ENCODE results near the gene MTMR3.

DNA sequence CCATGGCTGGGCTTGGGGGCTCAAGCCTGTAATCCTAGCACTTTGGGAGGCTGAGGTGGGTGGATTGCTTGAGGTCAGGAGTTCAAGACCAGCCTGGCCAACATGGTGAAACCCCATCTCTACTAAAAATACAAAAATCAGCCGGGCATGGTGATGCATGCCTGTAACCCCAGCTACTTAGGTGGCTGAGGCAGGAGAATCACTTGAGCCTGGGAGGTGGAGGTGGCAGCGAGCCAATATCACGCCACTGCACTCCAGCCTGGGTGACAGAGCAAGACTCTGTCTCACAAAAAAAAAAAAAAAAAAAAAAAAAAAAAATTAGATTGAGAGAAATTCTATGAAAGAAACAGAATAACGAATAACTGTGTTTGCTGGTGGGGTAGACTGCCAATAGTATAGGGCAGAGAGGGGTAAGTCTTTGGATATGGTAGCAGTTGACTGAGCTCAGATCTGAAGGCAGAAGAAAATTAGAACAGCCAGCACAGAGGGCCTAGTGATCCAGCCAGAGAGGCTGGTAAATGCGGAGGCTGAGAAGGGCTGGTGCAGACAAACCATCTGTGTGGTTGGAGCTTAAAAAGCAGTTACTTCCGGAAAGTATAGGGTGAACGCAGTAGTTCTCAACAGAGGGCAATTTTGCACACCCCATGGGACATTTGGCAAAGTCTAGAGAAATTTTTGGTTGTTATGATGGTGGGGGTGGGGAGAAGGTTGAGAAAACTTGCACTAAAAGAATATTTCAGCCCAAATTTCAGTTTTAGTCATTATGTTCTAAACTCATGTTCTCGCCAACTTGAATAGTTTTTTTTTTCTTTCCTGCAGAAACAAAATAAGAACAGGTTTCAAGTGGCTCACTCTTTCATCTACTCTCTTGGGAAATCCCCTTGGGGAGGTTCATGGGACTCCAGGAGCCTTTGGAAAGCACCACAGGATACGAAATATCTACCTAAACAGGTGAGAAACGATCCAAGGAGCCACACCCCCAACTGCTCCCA, 195.6 kb downstream of the MTMR3 start:
- no peak for TF ChIP-seq EP300 (IDR thresholded peaks at IDR 0.05)
- TF ChIP-seq, protein P1, sequence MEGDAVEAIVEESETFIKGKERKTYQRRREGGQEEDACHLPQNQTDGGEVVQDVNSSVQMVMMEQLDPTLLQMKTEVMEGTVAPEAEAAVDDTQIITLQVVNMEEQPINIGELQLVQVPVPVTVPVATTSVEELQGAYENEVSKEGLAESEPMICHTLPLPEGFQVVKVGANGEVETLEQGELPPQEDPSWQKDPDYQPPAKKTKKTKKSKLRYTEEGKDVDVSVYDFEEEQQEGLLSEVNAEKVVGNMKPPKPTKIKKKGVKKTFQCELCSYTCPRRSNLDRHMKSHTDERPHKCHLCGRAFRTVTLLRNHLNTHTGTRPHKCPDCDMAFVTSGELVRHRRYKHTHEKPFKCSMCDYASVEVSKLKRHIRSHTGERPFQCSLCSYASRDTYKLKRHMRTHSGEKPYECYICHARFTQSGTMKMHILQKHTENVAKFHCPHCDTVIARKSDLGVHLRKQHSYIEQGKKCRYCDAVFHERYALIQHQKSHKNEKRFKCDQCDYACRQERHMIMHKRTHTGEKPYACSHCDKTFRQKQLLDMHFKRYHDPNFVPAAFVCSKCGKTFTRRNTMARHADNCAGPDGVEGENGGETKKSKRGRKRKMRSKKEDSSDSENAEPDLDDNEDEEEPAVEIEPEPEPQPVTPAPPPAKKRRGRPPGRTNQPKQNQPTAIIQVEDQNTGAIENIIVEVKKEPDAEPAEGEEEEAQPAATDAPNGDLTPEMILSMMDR (IDR thresholded peaks at IDR 0.05) = no peak
- TF ChIP-seq CHD4 (IDR thresholded peaks at IDR 0.05; ENCODE audit: borderline replicate concordance) = no peak

All from A549 (cell line).